Thoracic aorta (tissue), 2 donors: ENCODE data around the gene PROKR2. TPM values are rescaled to one million over a fixed set of nuclear protein-coding genes. Genes with fewer than 3 reads are reported as not detected.

ENCODE experiments used
- ATAC-seq: fragments of 150-250 bp; one replicate; pipeline ENCODE4 v1.8.0; 2017; ENCODE audit warnings: low read depth; ENCODE audit not compliant: insufficient number of reproducible peaks, low FRiP score
- DNase-seq: peaks from one replicate; pipeline ENCODE4 v3.0.0-alpha.2; 2020; ENCODE audit warnings: low spot score
- H3K27ac ChIP-seq, 2 donors: fragments of 200-600 bp; sonication (generic); 1 replicate in 1 of 2; 2 replicates in 1 of 2; pipeline ENCODE4 v1.5.1; 2016; ENCODE audit warnings: mild to moderate bottlenecking in 2 of 2, moderate library complexity in 2 of 2
- H3K27me3 ChIP-seq: fragments of 200-600 bp; sonication (generic); replicated peaks from 2 replicates; pipeline ENCODE4 v1.6.0; 2016; ENCODE audit warnings: mild to moderate bottlenecking; ENCODE audit not compliant: insufficient read depth
- H3K36me3 ChIP-seq: fragments of 200-600 bp; sonication (generic); one replicate; pipeline ENCODE4 v1.5.1; 2016
- H3K4me1 ChIP-seq, 2 donors: fragments of 200-600 bp; sonication (generic); 1 replicate in 1 of 2; 2 replicates in 1 of 2; pipeline versions ENCODE4 v1.5.1 to v1.6.0; 2016; ENCODE audit warnings: low read depth in 2 of 2, mild to moderate bottlenecking in 1 of 2; ENCODE audit not compliant: control insufficient read depth in 1 of 2
- H3K4me3 ChIP-seq: fragments of 200-600 bp; sonication (generic); 2 replicates; pipeline ENCODE4 v1.5.1; 2016; ENCODE audit warnings: mild to moderate bottlenecking
- H3K9me3 ChIP-seq: fragments of 200-600 bp; sonication (generic); 2 replicates; pipeline ENCODE4 v1.5.1; 2016
- CTCF ChIP-seq: fragments of 200-600 bp; sonication (generic); IDR thresholded peaks from one replicate; pipeline ENCODE4 v1.5.1; 2019; ENCODE audit warnings: antibody characterized with exemption
- total RNA-seq, 2 donors: library from RNA; depleted of rRNA; stranded (reverse); fragments of >200 nt; gene quantifications; one replicate each; pipeline versions ENCODE4 v1.1.0 to v1.2.3, GENCODE V29; 2016

The PROKR2 gene
- total RNA-seq, 2 donors from 2014 or later: not detected

DNA sequence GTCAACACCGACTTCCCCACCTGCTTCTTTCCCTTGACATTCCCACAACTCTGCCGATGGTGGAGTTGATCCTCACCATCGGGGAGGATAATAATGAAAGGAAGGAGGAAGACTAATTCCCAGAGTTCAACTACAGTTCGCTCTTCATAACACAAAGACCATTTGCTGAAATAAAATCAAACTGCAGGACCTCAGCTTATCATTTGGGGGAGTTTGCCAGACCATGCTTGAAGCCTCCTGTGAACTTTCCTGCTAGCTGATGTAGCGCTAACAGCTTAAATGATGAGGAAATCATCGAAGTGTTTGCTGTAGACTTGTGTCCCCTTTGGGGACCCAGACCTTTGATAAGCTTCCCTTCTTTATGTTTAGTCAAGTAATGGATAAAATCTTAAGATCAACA lies 26.2 kb downstream of the PROKR2 start:
- no peaks in the 10 kb centered on the region for H3K27me3 ChIP-seq
- no peak overlapping the region for H3K4me3 ChIP-seq
- H3K36me3 ChIP-seq: no peaks in the 10 kb centered on the region
- no peak for DNase-seq
- H3K4me1 ChIP-seq: no peaks in the 10 kb centered on the region
- no peak overlapping the region for H3K27ac ChIP-seq
- TF ChIP-seq CTCF: no peak
- ATAC-seq: no peak
- H3K9me3 ChIP-seq: no peaks in the 10 kb centered on the region

DNA sequence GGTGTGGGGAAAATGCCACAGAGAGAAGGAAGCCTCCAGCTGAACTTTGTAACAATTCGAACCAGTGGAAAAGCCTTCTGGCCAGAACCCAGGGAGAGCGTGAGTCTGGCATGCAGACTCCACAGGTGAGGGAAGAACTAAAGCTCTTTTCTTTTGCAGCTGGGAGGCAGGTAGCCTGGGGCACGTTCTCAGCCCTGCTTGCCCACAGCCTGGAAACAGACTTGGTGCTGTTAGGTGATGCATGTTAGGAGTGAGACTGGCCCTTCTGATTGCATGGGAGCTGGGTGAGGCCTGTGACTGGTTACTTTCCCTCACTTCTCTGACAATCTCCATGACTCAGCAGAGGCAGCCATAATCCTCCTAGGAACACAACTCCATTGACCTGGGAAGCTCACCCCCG lies 34.2 kb downstream of the PROKR2 start:
- ATAC-seq (no peak), DNase-seq (no peak)
- no peaks in the 10 kb centered on the region for H3K9me3 ChIP-seq
- H3K27ac ChIP-seq: no peak overlapping the region
- no peaks in the 10 kb centered on the region for H3K4me1 ChIP-seq
- no peak for TF ChIP-seq CTCF
- H3K27me3 ChIP-seq: no peaks in the 10 kb centered on the region
- H3K4me3 ChIP-seq: no peak overlapping the region
- no peaks in the 10 kb centered on the region for H3K36me3 ChIP-seq

- ATAC-seq: no peak
- Histone ChIP-seq H3K4me3 (no peak overlapping the region), H3K27ac (no peak overlapping the region), H3K36me3 (no peaks in the 10 kb centered on the region), H3K9me3 (no peaks in the 10 kb centered on the region), H3K4me1 (no peaks in the 10 kb centered on the region), H3K27me3 (no peaks in the 10 kb centered on the region)
- TF ChIP-seq CTCF: no peak
- DNase-seq: no peak
These were observed 37.1 kb downstream of the PROKR2 start for GRCh38 chr20:5279661-5280060.

DNA sequence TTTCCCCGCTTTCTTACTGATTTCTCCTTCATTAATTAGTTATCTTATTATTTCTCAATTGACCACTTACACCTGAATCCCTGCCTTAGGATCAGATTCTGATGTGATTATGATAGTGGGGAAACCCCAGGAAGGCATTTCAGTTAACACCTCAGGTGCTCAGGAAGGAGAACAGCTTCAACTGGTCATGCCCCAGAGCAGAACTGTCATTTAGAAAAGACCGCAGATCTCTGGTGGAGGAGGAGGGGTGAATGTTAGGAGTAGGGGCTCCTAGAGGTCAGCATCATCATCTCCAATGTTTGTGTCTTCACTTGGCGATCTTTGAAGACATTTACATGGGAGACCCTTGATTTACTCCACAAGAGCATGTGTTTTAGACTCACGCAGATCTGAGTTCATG lies 44.5 kb downstream of the PROKR2 start:
- ATAC-seq (no peak), DNase-seq (no peak)
- no peak for TF ChIP-seq CTCF
- Histone ChIP-seq H3K4me1 (no peaks in the 10 kb centered on the region), H3K27ac (no peak overlapping the region), H3K27me3 (no peaks in the 10 kb centered on the region), H3K4me3 (no peak overlapping the region), H3K36me3 (no peaks in the 10 kb centered on the region), H3K9me3 (no peaks in the 10 kb centered on the region)

DNA sequence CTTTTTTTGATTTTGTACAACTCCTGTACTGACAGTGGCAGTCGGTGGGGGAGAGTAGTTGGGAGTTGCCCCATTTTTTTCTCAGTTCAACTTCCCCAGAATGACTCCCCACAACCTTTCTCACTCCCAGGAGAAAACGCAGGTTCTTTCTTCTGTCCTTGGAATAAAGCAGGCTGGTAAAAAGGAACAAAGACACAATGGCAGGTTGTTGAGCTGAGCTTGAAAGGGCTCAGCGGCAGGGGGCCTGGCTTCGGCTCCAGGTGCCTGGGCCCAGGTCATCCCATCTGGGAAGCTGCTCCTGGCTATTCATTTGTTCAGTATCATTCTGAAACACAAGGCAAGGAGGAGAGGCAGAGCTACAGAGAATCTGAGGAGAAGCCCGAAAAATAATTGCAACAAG lies 46.2 kb downstream of the PROKR2 start:
- H3K4me1 ChIP-seq: no peaks in the 10 kb centered on the region
- no peaks in the 10 kb centered on the region for H3K27me3 ChIP-seq
- DNase-seq (no peak), ATAC-seq (no peak)
- no peak overlapping the region for H3K27ac ChIP-seq
- no peak for TF ChIP-seq CTCF
- H3K9me3 ChIP-seq: no peaks in the 10 kb centered on the region
- no peak overlapping the region for H3K4me3 ChIP-seq
- no peaks in the 10 kb centered on the region for H3K36me3 ChIP-seq
